GM12864 (cell line): ENCODE measurements around the gene GSG1L.

Experiments
- DNase-seq: peaks from one replicate; pipeline ENCODE4 v3.0.0-alpha.2; 2011; ENCODE audit warnings: low read depth
- H3K4me3 ChIP-seq: 2 replicates; pipeline ENCODE4 v1.5.1; 2011; ENCODE audit warnings: mild to moderate bottlenecking, low read depth, low read length, control low read depth
- CTCF ChIP-seq: IDR thresholded peaks from 2 replicates; pipeline ENCODE4 v1.5.1; 2011; ENCODE audit warnings: low read depth, mild to moderate bottlenecking, moderate library complexity, low read length, control low read depth, inconsistent platforms; ENCODE audit errors: missing control alignments

GSG1L gene

GRCh38 chr16:27793249-27793622 is 270.3 kb downstream of the GSG1L start:
- no peak for DNase-seq
- no peak overlapping the region for H3K4me3 ChIP-seq
- TF ChIP-seq CTCF, result no peak

GRCh38 chr16:27792486-27793248 is 270.8 kb downstream of the GSG1L start:
- no peak for DNase-seq
- no peak for TF ChIP-seq CTCF
- no peak overlapping the region for H3K4me3 ChIP-seq

GRCh38 chr16:27791404-27791719 is 272.2 kb downstream of the GSG1L start:
- no peak overlapping the region for H3K4me3 ChIP-seq
- no peak for TF ChIP-seq CTCF
- no peak for DNase-seq

- H3K4me3 ChIP-seq, result no peak overlapping the region
- TF ChIP-seq CTCF, result no peak
- no peak for DNase-seq
These were observed 272.7 kb downstream of the GSG1L start for GRCh38 chr16:27790546-27791403.

GRCh38 chr16:27789595-27790241 is 273.8 kb downstream of the GSG1L start:
- H3K4me3 ChIP-seq, result no peak overlapping the region
- no peak for DNase-seq
- TF ChIP-seq CTCF, result no peak

- H3K4me3 ChIP-seq, result no peak overlapping the region
- no peak for DNase-seq
- no peak for TF ChIP-seq CTCF
These were observed 274.4 kb downstream of the GSG1L start for GRCh38 chr16:27789150-27789549.
